HK-2 (cell line): Measurements from ENCODE around the gene NRG3.
"Not testable (repeated sequence)": the region's sequence is repeated elsewhere in the genome, so short reads cannot be mapped to it uniquely, and the experiment has no call there.

Source experiments
- DNase-seq: peaks from one replicate; pipeline ENCODE4 v3.0.0-alpha.2; 2018; ENCODE audit not compliant: unreplicated experiment

The NRG3 gene

DNA sequence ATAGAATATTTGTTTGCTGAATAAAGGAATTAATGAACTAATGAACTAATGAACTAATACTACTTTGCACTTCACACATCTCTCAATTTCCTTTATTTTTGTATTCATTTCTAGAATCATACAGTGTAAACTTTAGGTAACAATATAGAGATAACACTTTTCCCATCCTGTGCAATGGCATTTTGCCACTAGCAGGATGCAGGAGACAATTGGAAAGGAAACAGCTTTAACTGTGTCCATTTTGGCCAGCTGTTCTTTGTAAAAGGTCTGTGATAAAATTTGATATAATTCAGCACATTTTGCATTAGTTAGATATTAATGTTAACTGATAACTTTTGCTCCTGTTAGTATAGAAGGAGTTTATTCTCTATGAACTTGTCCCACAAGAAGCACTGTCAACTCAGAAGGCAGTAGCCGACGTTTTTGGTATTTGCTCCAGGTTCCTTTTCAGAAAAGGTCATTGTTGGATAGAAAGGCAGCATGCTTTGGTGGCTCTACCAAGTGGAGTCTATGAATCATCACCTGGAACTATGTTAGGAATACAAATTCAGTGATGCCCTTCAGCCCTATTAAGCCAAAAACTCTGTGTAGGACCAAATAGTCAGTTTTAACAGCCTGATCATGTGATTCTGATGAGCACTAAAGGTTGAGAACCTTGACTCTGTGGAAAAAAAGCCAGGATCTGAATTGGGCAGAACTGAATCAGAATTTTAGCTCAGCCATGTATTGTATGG is 86.6 kb downstream of the NRG3 start:
- DNase-seq = no peak

DNA sequence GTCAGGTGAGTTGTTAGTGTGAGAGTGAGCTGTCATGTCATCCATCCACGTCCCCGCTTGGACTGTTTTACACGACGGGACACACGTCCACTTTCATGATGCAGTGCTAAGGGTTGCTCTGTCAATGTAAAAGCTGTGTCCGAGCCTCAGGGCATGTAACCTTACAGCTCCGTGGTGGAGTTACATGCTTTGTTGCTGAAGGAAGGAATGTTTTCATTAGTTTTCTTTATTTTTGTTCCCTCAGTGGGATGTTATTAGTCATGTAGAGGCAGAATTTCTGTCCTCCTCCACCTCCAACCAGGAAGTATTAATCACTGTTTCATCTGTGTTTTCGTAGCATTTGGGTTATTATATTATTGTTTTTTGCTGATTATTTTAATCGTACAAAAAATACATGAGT is 88.6 kb downstream of the NRG3 start:
- no peak for DNase-seq

DNA sequence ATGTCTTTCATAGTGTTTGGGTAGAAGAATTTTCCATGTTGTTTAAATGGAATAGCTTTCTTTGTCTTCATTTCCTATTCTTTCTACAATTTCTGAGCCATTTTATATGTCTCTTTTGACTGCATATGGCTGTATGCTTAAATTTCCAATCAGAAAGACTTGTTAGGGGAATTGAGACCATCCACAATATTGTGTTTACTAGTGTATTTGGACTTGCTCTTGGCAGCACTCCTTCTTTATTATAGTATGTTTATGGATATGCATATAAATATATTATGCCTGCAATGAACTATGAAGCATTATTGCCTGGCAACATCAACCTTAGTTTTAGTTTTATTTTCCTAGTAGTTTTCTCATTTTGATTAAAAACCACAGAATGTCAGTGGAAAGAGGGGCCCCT is 92.7 kb downstream of the NRG3 start:
- DNase-seq = no peak

DNA sequence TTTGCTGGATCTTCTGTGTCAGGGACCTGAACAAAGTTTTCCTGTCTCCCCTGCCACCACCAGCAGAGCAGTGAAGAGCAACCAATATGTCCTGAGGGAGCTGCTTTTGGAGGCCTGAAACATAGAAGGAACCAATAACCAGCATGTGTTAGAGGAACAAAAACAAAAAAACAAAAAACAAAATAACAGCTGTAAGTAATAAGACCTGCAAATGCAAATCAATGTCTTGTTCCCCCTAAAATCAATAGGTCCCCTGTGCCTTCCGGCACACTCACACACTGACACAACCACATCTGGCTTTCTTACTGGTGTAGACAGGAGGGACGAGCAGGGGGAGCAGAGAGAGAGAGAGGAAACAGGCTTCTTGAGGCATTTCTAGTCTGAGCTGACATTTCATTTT is 94.1 kb downstream of the NRG3 start:
- DNase-seq = no peak

DNA sequence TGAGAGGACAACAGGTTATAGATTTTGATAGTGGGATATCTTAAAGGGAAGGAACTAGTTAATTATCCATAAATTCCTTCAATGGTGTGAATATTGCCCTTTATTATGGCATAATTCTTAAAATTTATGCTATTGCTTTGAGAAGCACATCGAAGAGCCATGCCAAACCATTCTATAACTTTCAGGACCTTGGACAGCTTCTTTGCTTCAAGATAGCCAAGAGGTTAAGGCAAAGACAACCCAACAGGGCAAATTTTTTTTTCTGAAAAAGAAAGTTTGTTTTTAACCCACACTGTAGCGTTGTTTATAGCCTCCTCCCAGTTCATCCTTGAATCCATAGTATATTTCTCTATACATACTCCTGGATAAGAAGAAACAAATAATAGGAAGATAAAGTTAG is 103.2 kb downstream of the NRG3 start:
- DNase-seq = no peak

DNA sequence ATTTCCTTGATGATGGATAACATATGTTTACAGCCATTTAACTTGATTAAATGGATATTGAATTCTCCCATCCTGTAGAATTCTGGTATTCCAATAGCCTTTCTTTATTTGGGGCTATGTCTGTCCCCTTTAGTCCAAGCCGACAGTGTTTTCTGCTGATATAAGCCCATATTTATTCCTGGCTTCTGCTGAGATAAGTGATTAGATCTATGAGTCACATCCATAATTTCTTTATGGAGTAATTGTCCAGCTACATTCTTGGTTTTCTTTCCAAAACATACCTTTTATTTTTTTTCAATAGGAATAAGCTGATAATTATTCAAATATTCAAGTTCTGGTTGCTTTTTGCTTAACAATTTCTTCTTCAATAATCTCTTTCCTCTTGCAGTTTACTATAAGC is 106.7 kb downstream of the NRG3 start:
- DNase-seq = no peak

DNA sequence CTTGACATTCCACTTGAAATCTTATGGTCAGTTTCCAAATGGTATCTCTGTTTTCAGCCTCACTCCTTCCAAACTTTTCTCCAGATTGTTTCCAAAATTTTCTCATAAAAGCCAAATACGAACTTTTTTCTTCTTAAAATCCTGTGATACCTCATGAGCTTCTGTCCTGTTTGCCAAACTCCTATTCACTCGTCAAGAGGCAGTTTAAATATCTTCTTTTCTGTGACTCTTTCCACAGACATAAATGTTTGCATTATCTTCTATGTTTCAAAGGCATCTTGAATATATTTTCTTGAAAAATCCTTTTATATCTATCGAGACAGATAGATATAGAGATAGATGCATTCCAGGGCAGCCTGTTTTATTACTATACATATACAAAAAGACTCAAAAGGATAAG is 109.4 kb downstream of the NRG3 start:
- no peak for DNase-seq

DNA sequence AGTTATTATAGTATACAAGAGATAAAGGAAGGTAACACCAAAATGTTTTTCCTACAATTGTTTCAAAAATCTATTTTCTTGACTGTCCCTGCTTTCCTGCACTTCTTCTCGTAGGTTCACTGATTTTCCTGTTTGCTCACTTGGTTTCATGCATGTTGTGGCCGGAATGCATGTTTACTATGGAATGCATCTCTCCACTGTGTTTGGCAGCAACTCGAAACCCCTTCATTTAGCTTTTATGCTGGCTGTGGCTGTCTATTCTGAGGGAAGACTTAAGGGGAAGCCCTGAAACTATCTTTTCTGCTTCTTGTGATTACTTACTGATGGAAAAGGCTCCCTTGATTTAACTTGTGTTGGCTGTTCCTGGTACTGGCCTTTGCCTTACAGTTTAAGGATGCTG is 120.3 kb downstream of the NRG3 start:
- no peak for DNase-seq

DNA sequence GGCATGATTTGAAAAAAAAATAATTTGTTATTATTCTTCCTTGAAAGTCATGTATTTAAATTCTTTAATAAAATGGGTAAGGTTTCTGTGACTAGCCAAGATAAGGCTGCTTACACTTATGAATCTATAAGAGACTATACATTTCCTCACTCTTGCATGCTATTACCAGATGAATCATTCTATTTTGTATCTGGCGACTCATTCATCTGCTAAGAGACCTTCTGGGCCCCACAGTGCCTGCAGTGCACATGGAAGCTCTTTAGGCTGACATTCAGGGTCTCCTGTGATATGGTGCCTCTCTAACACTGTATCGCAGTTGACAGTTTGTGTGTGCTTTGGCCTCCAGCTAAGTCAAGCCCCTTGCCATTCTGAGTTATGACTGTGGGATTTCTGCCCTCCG is 121.9 kb downstream of the NRG3 start:
- DNase-seq = no peak

DNA sequence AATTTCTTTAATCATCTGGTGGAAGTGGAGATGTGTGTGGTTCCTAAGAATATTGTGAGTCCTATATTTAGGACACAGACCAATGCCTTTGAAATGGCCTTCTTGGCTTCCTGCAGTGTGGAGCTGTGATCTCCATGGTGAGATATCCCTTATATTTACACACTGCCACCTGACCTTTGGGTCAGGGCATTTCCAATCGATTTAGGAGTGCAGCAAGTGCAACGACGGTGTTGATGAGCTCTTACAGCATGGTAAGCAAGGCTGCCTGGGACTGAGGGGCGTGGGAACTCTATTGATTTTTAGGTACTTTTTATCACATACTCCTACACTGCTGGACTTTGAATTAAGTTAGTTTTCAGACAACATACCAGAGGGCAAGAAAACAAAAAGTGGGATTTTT is 146.0 kb downstream of the NRG3 start:
- DNase-seq = no peak

DNA sequence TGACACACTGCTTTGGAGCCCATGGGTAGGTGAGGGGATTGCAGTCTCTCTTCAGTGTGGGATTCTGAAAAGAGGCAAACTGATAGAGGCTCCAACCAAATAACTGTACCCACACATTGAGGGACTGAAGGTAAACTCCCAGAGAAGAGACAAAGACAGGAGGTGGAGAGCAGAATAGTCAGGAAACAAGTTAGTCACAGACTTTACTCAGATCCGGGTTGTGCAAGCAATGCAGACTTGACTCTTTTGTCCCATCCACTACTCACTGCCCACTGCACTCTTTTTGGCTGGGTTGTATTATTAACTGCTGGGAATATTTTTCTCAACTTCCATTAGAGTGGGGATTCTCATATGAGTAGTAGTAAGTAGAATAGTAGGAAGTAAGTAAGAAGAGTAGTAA is 152.7 kb downstream of the NRG3 start:
- no peak for DNase-seq

DNA sequence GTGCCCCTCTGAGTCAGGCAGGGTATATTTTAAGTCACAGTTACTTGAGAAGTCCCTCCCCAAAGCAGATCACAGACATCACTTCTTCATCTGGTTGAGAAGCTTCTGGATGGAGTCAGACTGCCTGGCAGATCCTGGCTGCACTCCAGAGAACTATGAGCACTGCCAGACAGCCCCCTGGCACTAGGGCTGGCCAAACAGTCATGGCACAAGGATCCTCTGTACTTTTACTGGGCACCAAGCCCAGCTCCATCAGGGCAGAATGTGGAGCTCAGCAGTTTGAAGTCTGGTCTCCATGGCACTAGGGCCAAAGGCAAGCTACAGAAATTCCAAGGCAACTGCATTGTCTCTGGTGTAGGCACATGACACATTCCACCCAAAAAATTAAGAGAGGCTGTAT is 162.1 kb downstream of the NRG3 start:
- DNase-seq = no peak

DNA sequence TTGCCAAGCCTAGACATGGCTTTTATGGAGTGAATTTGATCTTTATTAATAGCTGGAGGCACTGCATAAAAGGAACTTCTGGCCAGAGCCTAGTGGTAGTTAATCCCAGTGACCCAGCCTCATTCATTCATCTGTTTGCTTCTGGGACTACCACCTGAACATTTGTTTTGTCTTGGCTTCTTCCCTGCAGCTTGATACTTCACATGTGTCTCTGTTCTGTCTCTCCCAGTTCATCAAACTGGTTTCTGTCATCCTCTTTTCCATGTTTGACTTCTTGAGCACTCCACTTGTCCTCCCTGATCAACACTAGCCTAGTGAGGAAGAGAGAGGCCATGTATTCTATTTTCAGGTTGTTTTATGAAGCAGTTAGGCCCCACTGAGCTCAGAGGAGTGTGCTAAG is 163.6 kb downstream of the NRG3 start:
- DNase-seq = no peak

DNA sequence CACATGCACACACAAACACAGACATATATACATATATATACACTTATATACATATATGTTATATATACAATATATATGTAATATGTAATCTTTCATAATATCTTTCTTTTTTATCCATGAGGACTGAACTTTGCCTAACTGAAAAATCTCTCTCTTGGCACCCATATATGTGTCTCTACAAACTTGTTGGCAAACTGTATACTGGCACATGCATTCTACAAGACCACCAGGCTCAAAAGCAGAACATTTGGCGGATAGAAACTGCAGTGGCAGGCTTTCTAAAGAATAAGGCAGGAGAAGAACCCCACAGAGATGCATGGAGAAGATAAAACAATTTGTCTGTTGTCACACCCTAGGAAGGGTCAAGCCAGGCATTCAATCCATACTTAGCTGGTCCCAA is 165.3 kb downstream of the NRG3 start:
- DNase-seq = no peak

DNA sequence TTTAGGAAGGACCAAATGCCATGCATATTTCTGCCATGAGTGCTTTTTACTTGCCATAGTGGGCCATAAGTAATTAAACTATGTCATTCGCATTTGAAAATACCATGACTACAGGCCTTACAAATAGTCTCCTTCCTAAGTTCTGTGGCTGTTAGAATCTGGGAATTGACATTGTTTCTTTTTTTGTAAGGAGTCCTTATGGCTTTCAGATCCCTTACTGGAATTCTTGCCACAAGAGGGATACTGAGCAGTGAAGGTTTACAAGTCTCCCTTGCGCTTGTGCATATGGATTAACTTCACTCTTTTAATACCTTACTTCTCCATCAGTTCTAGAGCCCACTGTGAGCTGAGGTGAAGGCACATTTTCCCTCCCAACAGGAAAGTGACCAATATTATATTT is 166.0 kb downstream of the NRG3 start:
- DNase-seq = no peak

DNA sequence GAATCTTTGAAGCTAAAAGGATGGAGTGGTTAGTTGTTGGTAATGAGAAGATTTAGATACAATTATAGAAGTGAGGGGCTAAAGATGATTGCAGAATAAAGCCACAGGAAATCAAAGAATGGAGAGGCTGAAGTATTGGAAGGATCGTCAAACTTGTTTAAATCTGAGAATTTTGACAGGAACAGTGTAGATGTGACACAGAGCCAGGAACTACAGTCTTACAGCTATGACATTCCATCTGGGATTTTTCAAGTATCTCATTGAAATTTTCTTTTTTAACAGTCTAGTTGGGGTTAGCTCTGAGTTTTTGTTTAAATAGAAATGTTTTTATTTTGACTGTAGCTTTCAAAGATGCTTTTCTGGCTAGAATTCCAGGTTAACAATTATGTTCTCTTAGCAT is 181.4 kb downstream of the NRG3 start:
- no peak for DNase-seq

DNA sequence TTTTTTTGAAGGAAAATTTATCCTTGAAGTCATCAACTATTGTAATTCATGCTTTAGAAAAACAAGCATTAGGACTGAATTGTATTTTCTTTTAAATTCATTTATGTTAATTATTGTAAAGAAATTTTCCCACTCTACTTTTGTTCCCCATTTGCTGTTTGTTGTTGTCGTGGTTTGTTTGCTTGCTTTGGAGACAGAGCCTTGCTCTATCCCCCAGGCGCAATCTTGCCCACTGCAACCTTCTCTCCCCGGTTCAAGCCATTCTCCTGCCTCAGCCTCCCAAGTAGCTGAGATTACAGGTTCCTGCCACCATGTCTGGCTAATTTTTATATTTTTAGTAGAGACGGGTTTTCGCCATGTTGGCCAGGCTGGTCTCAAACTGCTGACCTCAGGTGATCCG is 192.2 kb downstream of the NRG3 start:
- not testable (repeated sequence) for DNase-seq

DNA sequence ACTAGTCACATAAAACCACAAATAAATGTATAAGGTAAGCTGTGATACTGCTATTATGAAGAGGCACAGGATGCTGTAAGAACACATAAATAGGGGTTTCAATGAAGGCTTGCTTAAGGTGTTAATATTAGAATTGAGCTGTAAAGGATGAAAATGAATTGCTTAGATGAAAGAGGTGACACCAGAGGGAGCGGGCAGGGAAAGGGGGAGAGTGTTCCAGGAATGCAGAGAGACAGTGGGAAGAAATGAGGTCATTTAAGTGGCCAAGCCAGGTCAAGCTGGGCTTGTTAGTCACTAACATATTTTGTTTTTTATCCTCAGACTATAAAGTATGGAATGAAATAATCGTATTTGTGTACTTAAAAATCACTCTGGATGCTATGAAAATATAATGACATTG is 193.5 kb downstream of the NRG3 start:
- no peak for DNase-seq

DNA sequence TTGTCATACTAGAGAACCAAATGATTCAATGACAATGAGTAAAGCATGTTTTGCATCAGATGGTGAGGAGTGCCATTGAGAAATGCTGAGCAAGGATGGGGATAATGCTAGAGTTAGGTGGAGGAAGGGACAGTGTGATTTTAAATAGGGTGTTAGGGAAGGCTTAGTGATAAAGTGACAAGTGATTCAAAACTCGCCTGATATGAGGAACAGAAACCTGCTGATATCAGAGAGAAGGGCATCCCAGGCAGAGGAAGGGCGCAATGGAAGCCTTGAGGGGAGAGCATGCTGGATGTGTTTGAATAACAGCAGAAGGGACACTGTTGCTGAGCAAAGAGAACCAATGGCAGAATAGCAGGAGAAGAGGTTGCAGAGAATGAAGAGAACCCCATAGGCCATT is 196.2 kb downstream of the NRG3 start:
- no peak for DNase-seq

DNA sequence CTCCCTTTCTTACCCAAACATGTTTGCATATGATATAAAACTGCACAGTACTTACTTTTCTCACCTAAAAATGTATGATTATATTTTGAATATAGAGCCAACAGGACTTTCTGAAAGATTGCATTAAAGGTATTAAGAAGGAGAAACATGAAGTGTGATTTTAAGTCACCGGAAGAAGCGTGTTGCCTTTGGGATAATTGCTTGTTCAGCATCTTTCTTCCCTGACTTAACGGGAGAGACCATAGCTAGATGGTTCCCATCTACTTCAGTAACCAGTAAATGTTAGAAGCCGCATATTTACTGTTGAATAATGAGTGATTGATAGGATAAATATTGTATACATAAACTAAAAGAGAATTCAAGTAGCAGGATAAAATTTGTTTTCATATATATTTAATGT is 197.1 kb downstream of the NRG3 start:
- DNase-seq = no peak

DNA sequence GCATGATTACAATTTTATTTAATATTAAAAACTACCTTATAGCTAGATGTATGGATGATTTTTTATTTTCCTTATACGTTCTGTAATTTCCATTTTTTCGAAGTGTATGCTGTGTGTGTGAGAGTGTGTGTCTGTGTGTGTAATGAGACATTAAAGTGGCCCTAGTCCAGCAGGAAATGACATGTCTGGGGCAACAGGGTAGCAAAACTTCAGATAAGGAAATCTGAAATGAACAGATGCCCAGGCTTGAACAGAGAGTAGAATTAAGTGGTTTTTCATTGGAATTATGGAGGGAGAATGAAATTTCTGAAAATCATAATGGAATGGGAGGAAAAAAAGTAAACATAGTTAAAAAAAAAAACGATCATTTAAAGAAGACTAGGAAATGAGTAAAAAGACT is 200.6 kb downstream of the NRG3 start:
- no peak for DNase-seq

DNA sequence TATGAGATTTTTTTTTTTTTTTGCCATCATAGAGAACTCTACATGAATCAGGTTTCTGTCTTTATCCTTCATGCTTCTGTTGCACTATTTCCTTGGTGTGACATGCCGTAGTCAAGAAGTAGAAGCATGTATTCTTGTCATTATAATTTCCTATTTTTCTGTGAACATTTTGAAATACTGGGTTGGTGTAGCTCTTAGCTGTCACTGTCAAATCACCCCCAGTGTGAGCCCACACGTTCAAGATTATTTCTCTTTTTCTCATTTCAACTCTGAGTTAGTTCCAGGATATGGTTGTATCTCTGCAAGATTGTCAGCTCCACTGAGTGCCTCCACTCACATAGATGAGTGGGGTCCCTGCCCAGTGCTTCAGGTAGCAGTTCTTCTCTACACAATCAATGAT is 209.5 kb downstream of the NRG3 start:
- DNase-seq = no peak

DNA sequence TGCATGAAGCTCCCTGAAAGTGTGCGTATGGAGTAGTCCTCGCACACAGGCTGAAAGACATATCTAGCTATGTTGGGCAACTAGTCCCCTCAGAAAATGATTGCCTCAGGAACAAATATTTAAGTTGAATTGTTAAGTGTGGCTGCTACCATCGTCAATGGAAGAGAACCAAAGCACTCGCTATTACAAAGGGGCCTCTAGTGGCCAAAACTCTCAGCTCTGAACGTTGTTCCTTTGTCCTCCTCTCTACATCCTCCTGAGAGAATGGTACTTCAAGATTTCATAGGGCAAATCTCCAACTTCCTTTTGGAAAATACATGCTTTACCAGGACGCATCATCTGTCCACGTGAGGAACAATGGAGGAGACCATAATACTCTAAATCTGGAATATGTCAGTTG is 209.9 kb downstream of the NRG3 start:
- no peak for DNase-seq

DNA sequence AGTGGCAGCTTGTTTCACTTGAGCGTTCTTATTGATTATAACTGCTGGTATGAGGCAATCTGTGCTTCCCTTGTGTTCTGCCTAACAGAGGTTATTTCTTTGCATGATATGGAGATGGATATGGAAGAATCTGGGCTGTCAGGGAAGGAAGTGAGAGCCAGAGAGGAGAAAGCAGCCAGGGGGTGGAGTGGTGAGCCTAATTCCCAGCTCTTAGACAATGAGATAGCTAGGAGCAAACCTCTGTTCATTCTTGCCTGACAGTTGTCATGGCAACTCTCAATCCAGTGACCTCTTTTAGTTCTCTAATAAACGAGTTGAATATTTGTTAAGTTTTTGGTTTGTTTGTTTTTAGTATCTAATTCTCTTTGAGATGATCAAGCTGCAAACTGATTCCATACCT is 214.3 kb downstream of the NRG3 start:
- no peak for DNase-seq

DNA sequence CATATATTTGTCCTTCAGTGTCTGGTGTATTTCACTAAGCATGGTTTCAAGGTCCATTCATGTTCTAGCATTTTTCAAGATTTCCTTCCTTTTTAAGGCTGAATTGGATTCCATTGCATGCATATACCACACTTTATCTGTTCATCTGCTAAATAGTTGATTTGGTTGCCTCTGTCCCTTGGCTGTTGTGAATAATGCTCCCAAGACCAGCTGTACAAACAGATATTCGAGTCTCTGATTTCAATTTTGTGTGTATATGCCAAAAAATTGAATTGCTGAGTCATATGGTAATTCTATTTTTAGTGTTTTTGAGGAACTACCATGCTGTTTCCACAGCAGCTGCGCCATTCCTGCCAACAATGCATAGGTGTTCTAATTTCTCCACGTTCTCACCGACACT is 216.4 kb downstream of the NRG3 start:
- no peak for DNase-seq
